ENCODE results near the gene GOLT1B. TPM values are rescaled to one million over a fixed set of nuclear protein-coding genes. Genes with fewer than 3 reads are reported as not detected.

GOLT1B gene
- total RNA-seq, 1 experiment from 2014 or later = 46.1 TPM

GRCh38 chr12:21547437-21547836 is 45.8 kb downstream of the GOLT1B start:
- no peaks in the 10 kb centered on the region for H3K9me3 ChIP-seq (ENCODE audit: control insufficient read depth, low read depth, low read length)
- WGBS (ENCODE audit: extremely low coverage, insufficient read length, low lambda C conversion rate) = no CpG with 5 or more reads among the region's 1 CpG
- H2BK15ac ChIP-seq (ENCODE audit: low read depth, low read length) = no peak overlapping the region
- DNase-seq = no peak
- no peak for TF ChIP-seq CTCF (conservative IDR thresholded peaks at IDR 0.05)
- no peak overlapping the region for H4K91ac ChIP-seq (ENCODE audit: insufficient read length, low read depth, low read length)
- no peak overlapping the region for H3K4me2 ChIP-seq (ENCODE audit: insufficient read depth, insufficient read length, low read length)
- H2AFZ ChIP-seq (ENCODE audit: low read length) = no peak overlapping the region
- no peaks in the 10 kb centered on the region for H3K79me2 ChIP-seq (ENCODE audit: insufficient read depth, low read length)
- H4K20me1 ChIP-seq (ENCODE audit: control insufficient read depth, insufficient read depth, insufficient read length) = no peaks in the 10 kb centered on the region
- no peak overlapping the region for H3K56ac ChIP-seq (ENCODE audit: insufficient read length, low read depth, low read length)
- Mint-ChIP-seq H3K4me3 (no peak overlapping the region), H3K27ac (no peak overlapping the region), H3K36me3 (ENCODE audit: insufficient read depth in 1 of 3, low read depth in 3 of 3) (no peaks in the 10 kb centered on the region), H3K4me1 (0 out of 4 replicates have a peak, but pooled peaks cover 0 to 2% of the 10 kb centered on the region in 2 experiments), H3K27me3 (ENCODE audit: low read depth) (peaks cover 2% of the 10 kb centered on the region), H3K9me3 (no peaks in the 10 kb centered on the region)
- no peaks in the 10 kb centered on the region for H3K79me1 ChIP-seq (ENCODE audit: insufficient read depth, low read depth, low read length, poor library complexity, severe bottlenecking)
- no peak overlapping the region for H2BK120ac ChIP-seq (ENCODE audit: low read depth, low read length, poor library complexity, severe bottlenecking)
- no peak overlapping the region for H2AK5ac ChIP-seq (ENCODE audit: insufficient read length, low read length)
- no peak overlapping the region for H3T11ph ChIP-seq (ENCODE audit: low read length)
- H3K4me1 ChIP-seq (ENCODE audit: insufficient read depth, low read length) = no peaks in the 10 kb centered on the region
- no peak overlapping the region for H4K5ac ChIP-seq (ENCODE audit: insufficient read length, low read depth, low read length)
- no peak overlapping the region for H3K27ac ChIP-seq (ENCODE audit: insufficient read length, low read depth, low read length)
- no peak overlapping the region for H4K8ac ChIP-seq (replicated peaks; ENCODE audit: insufficient read length, low read depth, low read length)
- H3K27me3 ChIP-seq (ENCODE audit: insufficient read depth, low read length) = no peaks in the 10 kb centered on the region
- H3K14ac ChIP-seq (ENCODE audit: insufficient read depth, low read length) = no peak overlapping the region
- no peak overlapping the region for H3K9ac ChIP-seq (ENCODE audit: extremely low read depth, insufficient read length, low read length)
- no peak overlapping the region for H3K18ac ChIP-seq (ENCODE audit: insufficient read length, low read depth, low read length)
- no peaks in the 10 kb centered on the region for H3K23me2 ChIP-seq (ENCODE audit: insufficient read length, low read depth, low read length, poor library complexity, severe bottlenecking)
- H2BK12ac ChIP-seq (ENCODE audit: insufficient read length, low read depth, low read length) = no peak overlapping the region
- no peak overlapping the region for H2BK20ac ChIP-seq (ENCODE audit: low read depth, low read length, poor library complexity, severe bottlenecking)
- H3K23ac ChIP-seq (ENCODE audit: insufficient read length, low read depth, low read length) = no peak overlapping the region
- no peak overlapping the region for H2BK5ac ChIP-seq (ENCODE audit: insufficient read length, low read length)
- no peak overlapping the region for H3K4ac ChIP-seq (ENCODE audit: low read depth, low read length)
